Neural cell (in vitro differentiated cells): Measurements from ENCODE around the gene CDH20. TPM values are rescaled to one million over a fixed set of nuclear protein-coding genes. Genes with fewer than 3 reads are reported as not detected.

Source experiments
- H2AFZ ChIP-seq: fragments of 200-600, 300-800 bp; sonication (generic), shearing (Covaris generic); 2 replicates; pipeline ENCODE4 v1.6.0; 2014; ENCODE audit warnings: low read depth, mild to moderate bottlenecking, antibody characterized with exemption, low read length, moderate library complexity
- H3F3A ChIP-seq: fragments of 200-600 bp; shearing (Covaris generic); 2 replicates; pipeline ENCODE4 v1.6.1; 2016; ENCODE audit warnings: mild to moderate bottlenecking, moderate library complexity, mixed read lengths, antibody characterized with exemption, low read length; ENCODE audit not compliant: insufficient read depth, poor library complexity, severe bottlenecking
- H3K27ac ChIP-seq: fragments of 200-600, 300-800 bp; sonication (generic), shearing (Covaris generic); 2 replicates; pipeline ENCODE4 v1.5.1; 2014; ENCODE audit warnings: mild to moderate bottlenecking, low read length, moderate library complexity
- H3K27me3 ChIP-seq: fragments of 300-800, 200-600 bp; sonication (generic), shearing (Covaris generic); 2 replicates; pipeline ENCODE4 v1.6.0; 2014; ENCODE audit warnings: mild to moderate bottlenecking, low read depth, low read length, moderate library complexity; ENCODE audit not compliant: insufficient read depth
- H3K36me3 ChIP-seq: fragments of 300-800, 200-600 bp; sonication (generic), shearing (Covaris generic); 2 replicates; pipeline ENCODE4 v1.5.1; 2014; ENCODE audit warnings: mild to moderate bottlenecking, antibody characterized with exemption, low read length, moderate library complexity; ENCODE audit not compliant: insufficient read depth
- H3K4me2 ChIP-seq: fragments of 300-800, 200-600 bp; sonication (generic), shearing (Covaris generic); 2 replicates; pipeline ENCODE4 v1.6.0; 2014; ENCODE audit warnings: mild to moderate bottlenecking, low read length
- H3K4me3 ChIP-seq: fragments of 300-800, 200-600 bp; sonication (generic), shearing (Covaris generic); 2 replicates; pipeline ENCODE4 v1.5.1; 2014; ENCODE audit warnings: mild to moderate bottlenecking, low read length, moderate library complexity
- H3K79me2 ChIP-seq: fragments of 200-600 bp; shearing (Covaris generic); replicated peaks from 2 replicates; pipeline ENCODE4 v1.6.0; 2014; ENCODE audit warnings: mild to moderate bottlenecking, low read length, moderate library complexity; ENCODE audit not compliant: insufficient read depth
- H3K9ac ChIP-seq: fragments of 300-800, 200-600 bp; sonication (generic), shearing (Covaris generic); 2 replicates; pipeline ENCODE4 v1.6.1; 2016; ENCODE audit warnings: mild to moderate bottlenecking, low read length, mixed read lengths
- H3K9me2 ChIP-seq: fragments of 200-600 bp; shearing (Covaris generic); 2 replicates; pipeline ENCODE4 v1.6.1; 2016; ENCODE audit warnings: mild to moderate bottlenecking, low read length, mixed read lengths; ENCODE audit not compliant: insufficient read depth
- H3K9me3 ChIP-seq: fragments of 200-600, 300-800 bp; sonication (generic), shearing (Covaris generic); 2 replicates; pipeline ENCODE4 v1.6.1; 2016; ENCODE audit warnings: mild to moderate bottlenecking, mixed run types, low read length, moderate library complexity, mixed read lengths
- H4K20me1 ChIP-seq: fragments of 200-600 bp; shearing (Covaris generic); 2 replicates; pipeline ENCODE4 v1.6.1; 2016; ENCODE audit warnings: mild to moderate bottlenecking, mixed run types; ENCODE audit not compliant: insufficient read depth
- CTCF ChIP-seq: fragments of 450-650 bp; IDR thresholded peaks from 2 replicates; pipeline ENCODE4 v1.5.1; 2014; ENCODE audit warnings: antibody characterized with exemption, mild to moderate bottlenecking, moderate library complexity; ENCODE audit not compliant: poor library complexity, severe bottlenecking
- EP300 ChIP-seq: fragments of 450-650 bp; conservative IDR thresholded peaks from 2 replicates; pipeline ENCODE4 v1.6.1; 2014; ENCODE audit warnings: antibody characterized with exemption, mild to moderate bottlenecking, moderate library complexity; ENCODE audit not compliant: poor library complexity, severe bottlenecking
- EZH2 ChIP-seq: fragments of 200-600, 300-800 bp; shearing (Covaris generic), sonication (generic); IDR thresholded peaks from 2 replicates; pipeline ENCODE4 v1.6.1; 2014; ENCODE audit warnings: antibody characterized with exemption, low read length, borderline replicate concordance, mild to moderate bottlenecking; ENCODE audit not compliant: insufficient read depth, poor library complexity, severe bottlenecking
- MXI1 ChIP-seq: fragments of 450-650 bp; conservative IDR thresholded peaks from 2 replicates; pipeline ENCODE4 v1.6.1; 2014; ENCODE audit warnings: antibody characterized with exemption, mild to moderate bottlenecking; ENCODE audit not compliant: poor library complexity, severe bottlenecking
- POLR2AphosphoS5 ChIP-seq: IDR thresholded peaks from 2 replicates; pipeline ENCODE4 v1.6.1; 2012
- RAD21 ChIP-seq: fragments of 450-650 bp; conservative IDR thresholded peaks from 2 replicates; pipeline ENCODE4 v1.6.1; 2014; ENCODE audit warnings: antibody characterized with exemption, mild to moderate bottlenecking, moderate library complexity
- SMC3 ChIP-seq: fragments of 450-650 bp; conservative IDR thresholded peaks from 2 replicates; pipeline ENCODE4 v1.6.1; 2014; ENCODE audit warnings: antibody characterized with exemption, mild to moderate bottlenecking, moderate library complexity; ENCODE audit not compliant: poor library complexity
- TAF1 ChIP-seq: IDR thresholded peaks from 2 replicates; pipeline ENCODE4 v1.6.1; 2012; ENCODE audit warnings: low read depth
- polyA plus RNA-seq: library from polyadenylated mRNA; depleted of rRNA; stranded (reverse); fragments of >200 nt; gene quantifications from 2 replicates; pipeline ENCODE4 v1.2.3, GENCODE V29; 2014

CDH20 gene
- polyA plus RNA-seq, 1 donor from 2014 or later = 1.7 TPM

- Histone ChIP-seq H4K20me1 (no peaks in the 10 kb centered on the region), H3F3A (no peaks in the 10 kb centered on the region), H3K4me2 (no peak overlapping the region), H3K27ac (no peak overlapping the region), H3K9ac (no peak overlapping the region), H3K4me3 (no peak overlapping the region), H3K9me2 (no peaks in the 10 kb centered on the region), H3K79me2 (no peaks in the 10 kb centered on the region), H3K9me3 (no peaks in the 10 kb centered on the region), H3K27me3 (no peaks in the 10 kb centered on the region), H3K36me3 (no peaks in the 10 kb centered on the region), H2AFZ (no peak overlapping the region)
- no peak for TF ChIP-seq EZH2
- no peak for TF ChIP-seq RAD21
- no peak for TF ChIP-seq TAF1
- no peak for TF ChIP-seq POLR2AphosphoS5
Measured at GRCh38 chr18:61414086-61414485, 80.9 kb downstream of the CDH20 start.

- no peak overlapping the region for H3K4me2 ChIP-seq
- H3K4me3 ChIP-seq = no peak overlapping the region
- no peak for TF ChIP-seq EP300
- TF ChIP-seq EZH2 = no peak
- no peak for TF ChIP-seq TAF1
- no peak for TF ChIP-seq POLR2AphosphoS5
- no peak for TF ChIP-seq SMC3
- TF ChIP-seq MXI1 = no peak
- no peaks in the 10 kb centered on the region for H3K9me2 ChIP-seq
- H4K20me1 ChIP-seq = no peaks in the 10 kb centered on the region
- no peaks in the 10 kb centered on the region for H3K79me2 ChIP-seq
- no peaks in the 10 kb centered on the region for H3K36me3 ChIP-seq
- no peaks in the 10 kb centered on the region for H3K9me3 ChIP-seq
- no peak overlapping the region for H3K27ac ChIP-seq
- H2AFZ ChIP-seq = no peak overlapping the region
- H3F3A ChIP-seq = no peaks in the 10 kb centered on the region
- no peaks in the 10 kb centered on the region for H3K27me3 ChIP-seq
- H3K9ac ChIP-seq = no peak overlapping the region
Measured at GRCh38 chr18:61419763-61420162, 86.5 kb downstream of the CDH20 start.

- Histone ChIP-seq H2AFZ (no peak overlapping the region), H3F3A (no peaks in the 10 kb centered on the region), H4K20me1 (no peaks in the 10 kb centered on the region), H3K79me2 (no peaks in the 10 kb centered on the region), H3K4me3 (no peak overlapping the region), H3K27me3 (no peaks in the 10 kb centered on the region), H3K9me3 (no peaks in the 10 kb centered on the region), H3K9ac (no peak overlapping the region), H3K27ac (no peak overlapping the region), H3K9me2 (no peaks in the 10 kb centered on the region), H3K36me3 (no peaks in the 10 kb centered on the region), H3K4me2 (no peak overlapping the region)
- TF ChIP-seq TAF1 (no peak), CTCF (no peak), POLR2AphosphoS5 (no peak), EZH2 (no peak)
Measured at GRCh38 chr18:61420218-61420885, 87.1 kb downstream of the CDH20 start.
